DMS79 (cell line): ENCODE results near the gene TBX2.

Source experiments
- DNase-seq: peaks from one replicate; lab custom pipeline; 2025; lab: John Stamatoyannopoulos, UW

The TBX2 gene

DNA sequence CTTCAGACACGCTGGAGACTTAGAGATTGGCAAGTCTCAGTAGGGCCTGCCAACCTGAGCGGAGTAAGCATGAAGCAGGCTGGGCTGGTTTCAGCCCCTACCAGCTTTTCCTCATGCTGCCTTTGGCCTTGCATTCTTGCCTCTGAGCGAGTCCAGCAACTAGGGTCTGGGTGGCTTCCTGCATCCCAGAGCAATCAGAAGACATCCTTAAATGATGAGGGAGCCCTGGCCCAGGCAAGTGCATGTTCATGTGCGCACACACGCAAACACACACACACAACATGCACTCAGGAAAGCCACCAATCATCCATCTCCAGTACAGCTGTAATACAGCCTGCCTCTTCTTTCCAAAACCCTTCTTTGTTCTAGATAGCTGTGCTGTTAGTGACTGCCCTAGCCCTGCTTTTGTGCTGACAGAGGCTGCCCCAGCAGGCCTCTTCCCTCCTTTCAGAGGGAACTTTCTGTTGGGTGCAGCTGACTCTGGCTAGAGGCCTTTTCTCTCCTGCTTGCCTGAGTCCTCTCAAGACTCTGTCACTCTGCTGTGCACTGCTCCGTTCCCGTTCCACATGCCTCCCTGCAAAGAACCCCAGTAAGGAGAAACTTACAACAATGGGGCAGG lies 30.7 kb upstream of the TBX2 start:
- no peak for DNase-seq

DNA sequence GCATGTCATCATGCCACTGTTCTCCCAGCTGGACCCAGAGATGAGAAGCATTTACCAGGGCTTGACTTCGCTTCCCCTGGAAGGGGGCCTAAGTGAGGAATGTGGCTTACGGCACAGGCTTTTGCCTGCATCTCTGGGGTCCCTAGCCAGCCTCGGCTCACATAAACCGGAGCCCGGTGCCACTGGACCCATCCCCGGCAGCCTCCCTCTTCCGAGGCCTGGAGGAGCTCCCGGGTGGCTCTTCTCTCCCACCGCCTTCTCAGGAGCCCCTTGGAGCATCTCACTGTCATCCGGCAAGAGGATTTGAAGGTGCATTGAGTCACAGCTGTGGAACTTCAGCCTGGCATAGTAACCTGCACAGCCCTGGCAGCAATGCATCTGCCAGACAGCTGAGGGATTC lies 29.9 kb upstream of the TBX2 start:
- no peak for DNase-seq

DNA sequence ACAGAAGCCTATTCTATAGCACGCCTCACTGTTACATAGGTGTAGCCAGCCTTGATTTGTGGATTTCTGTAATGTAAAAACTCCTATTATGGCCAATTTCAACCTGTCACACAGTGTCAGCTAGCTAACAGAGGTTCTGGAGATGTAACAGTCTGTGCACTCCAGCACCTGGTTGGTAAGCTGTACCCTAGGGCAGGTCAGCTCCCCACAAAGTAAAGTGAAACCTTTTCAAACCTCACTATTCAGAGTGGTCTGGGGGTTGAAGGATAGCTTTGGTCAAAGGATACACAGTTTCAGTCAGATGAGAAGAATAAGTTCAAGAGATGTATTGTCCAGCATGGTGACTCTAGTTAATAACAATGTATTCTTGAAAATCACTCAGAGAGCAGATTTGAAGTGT lies 28.5 kb upstream of the TBX2 start:
- DNase-seq: no peak

DNA sequence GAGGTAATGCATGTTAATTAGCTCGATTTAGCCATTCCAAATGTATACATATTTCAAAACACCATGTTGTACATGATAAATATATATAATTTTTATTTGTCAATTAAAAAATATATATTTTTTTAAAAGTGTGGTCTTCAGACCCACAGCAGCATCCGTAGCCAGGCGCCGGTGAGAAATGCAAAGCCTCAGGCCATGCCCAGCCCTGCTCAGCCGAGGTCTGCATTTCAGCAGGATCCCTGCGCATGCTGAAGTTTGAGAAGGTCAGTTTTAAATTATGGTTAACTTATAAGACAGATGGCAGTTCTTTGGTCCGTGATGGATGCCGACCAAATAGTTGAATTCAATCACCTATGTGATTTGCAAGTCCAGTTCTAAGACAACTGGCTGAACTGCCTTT lies 28.0 kb upstream of the TBX2 start:
- no peak for DNase-seq

DNA sequence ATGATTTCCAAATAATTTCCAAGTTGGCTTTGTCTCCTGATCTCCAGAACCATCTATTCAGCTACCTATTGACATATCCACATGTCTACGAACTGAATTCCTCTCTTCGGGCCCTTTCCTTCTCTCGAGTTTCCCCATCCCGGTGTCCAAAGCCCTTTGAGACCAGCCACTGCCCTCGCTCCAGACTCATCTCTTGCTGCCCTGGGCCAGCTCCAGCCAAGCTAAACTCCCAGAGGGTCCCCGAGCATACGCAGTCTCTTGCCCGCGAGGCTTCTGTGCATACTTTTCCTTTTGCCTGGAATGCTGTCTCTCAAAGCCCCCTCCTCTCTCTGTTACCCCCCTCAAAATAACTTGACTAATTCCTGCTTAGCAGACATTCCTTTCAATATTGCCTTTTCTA lies 27.2 kb upstream of the TBX2 start:
- DNase-seq: no peak

DNA sequence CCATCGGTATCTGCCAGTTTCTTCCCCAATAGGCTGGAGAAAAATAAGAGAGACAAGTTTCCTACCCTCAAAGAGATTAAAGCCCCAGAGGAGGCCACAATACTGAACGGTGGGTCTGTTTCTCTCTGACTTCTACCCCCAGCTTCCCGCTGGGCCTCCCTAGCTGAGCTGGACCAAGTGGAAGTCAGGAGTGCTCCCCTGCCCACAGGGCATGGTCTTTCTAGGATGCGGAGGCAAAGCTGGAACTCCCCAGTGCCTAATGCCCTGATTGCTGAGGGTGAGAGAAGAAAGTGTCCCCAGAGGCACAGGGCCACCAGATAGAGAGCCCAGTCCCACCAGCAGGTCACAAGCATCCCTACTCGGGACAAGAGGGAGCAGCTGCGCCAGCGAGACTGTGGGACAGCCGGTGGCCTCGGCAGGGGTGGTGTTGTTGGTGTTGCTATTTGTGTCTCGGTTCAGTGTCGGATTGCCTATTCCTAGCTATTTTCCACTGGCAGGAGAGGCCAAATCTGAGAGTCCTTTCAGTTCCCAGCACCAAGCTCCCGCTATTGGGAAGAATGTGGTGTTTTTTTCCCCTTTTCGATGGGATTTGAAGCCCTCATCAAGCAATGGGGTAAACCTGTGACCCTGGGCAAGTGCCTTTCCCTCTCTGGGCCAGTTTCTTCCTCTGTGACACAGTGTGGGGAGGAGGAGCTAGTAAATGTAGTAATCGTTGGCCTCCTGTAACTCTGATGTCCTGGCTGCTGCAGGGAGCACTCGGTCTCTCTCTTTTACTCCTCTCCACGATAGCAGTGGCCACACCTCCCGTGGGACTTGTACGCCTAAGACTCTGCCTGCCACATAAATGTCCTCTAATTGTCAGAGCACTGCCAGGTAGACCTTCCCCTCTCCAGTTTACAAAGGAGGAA lies 22.5 kb upstream of the TBX2 start:
- DNase-seq: no peak

DNA sequence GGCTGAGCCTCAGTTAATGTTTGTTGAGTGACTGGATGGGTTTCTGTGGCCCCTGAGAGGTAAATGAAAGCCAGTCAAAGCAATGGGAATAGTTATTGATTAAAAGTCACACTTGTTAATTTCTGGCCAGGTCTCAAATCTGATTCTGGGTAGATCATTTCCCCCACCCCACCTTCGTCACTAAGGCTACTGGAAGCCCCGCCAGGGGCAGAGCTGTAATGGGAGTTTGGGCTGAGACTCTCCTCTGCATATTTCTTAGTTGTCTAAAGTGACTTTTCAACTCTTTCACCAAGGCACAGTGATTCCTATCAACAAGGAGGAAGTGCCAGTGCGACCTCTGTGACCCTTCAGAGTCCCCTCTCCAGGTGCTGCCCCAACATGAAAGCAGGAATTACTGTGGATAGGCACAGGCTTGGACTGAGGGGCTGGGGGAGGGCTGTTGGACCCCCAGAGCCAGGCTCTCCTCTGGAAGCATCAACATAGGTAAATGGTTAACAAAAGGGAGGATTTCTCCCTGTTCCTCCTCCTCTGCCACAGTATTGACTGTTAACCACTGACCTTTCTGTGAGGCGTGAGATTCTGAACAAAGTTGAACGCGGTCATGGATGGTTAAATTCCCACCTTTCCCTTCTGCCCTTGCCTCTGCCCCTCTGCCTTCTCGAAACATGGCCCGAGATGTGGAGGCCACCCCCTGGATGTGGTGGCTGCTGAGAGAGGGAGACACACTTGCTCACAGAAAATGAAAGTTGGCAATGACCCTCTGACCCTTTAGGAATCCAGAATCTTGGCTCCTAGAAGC lies 20.8 kb upstream of the TBX2 start:
- no peak for DNase-seq

DNA sequence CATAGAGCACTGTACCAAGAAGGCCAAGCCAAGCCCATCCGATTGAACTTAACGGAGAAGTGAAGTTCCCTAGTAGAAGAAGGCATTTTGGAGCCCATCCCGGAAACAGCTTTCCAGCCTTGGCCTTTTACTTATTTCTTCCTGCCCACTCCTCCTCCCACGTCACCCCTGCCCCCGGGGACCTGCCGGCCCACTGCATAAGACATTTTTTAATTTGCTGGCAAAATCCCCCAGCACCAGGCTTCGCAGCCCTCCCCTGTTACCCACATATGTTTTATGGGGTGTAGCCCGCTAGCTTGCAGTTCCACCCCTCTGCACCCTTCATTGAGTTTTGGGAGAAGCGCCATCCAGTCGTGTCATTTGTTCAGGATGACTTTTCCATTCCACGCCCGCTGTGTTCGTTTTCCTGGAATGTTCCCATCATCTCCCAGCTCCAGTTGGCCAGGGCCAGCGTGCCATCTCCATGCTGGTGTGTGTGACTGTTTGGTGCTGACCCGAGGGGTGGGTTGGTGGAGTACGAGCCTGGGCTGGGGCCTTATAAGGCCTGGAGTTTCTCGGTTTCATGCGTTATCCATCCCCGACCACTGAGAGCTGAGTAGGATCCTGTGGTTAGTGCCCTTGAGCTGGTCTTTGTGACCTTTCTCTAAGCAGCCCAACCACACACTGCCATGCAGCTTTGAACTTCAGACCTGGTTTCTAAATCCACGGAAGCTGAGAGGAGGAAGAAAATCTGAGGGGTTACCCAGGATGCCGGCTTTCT lies 20.0 kb upstream of the TBX2 start:
- DNase-seq: no peak

DNA sequence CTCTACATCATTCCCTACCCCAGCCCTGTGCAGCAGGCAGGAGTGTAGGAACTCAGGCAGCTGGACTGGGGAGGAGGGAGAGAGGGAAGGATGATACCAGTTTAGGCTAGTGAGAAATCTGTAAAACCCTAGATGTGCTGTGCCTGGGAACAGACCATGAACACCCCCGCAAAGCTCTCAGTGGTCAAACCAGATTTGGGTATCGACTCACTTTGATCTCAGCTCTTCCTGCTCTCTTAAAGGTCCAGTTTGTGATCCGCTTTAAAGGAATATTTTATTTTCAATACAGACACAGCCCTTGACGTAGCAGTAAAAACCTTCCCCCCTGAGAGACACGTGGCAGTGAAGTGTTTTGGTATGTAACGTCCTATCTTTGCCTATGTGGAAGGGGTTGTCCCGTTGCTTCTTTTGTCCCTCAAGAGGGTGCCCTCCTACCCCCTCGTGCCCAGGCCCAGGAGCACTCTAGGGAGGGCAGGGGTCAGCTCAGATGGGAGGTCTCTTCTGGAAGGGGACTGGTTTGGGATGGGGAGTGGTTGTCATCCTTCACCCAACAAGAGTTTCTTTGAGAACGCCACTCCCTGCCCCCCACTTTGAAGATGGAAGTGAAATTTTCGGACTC lies 19.3 kb upstream of the TBX2 start:
- no peak for DNase-seq

DNA sequence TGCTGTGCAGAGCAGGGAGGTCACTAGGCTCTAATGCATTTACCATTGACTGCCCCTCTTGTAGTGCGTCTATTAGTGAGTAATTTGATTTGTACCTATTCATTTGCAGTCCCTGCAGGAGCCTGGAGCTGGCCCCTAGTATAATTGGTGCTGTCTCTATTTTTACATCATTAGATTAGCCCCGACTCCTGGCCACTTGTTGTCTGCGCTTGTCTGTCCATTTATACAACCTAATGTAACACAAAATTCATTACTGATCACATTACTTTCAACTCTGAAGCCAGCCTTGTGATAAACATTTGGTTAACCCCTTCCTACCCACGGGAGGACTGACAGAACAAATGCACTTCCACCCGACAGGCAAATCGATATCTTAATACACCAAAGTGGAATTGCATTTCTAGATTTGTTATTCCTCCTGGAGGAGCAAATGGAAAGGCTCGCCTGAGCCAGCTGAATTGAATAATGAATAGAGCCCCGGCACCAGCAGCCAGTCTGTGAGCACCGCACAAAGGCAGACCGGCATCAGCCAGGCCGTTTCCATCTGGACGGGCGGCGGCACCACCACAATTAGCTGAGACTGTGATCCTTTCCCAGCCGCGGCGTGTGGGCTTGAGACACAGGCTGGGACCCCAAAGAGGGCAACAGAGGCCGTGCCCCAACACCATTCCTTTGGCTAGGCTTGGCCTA lies 18.7 kb upstream of the TBX2 start:
- DNase-seq: no peak

DNA sequence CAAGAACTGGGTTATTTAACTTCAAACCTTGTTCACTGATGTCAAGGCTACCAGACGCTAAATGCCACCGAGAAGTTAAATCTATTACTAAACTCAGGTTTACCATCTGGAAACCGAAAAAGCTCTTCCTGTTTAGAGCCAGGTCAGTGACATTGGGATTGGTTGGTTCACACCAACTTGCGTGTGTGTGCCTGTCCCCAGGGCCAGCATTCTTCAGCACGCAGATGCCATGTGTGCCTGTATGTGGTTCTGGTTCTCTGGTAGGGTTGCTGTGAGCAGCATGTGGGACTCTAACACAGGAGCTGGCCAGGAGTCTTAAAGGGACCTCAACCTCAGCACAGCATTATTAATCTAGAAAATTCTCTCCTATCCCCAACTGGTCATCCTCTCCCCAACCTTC lies 18.1 kb upstream of the TBX2 start:
- DNase-seq: no peak

DNA sequence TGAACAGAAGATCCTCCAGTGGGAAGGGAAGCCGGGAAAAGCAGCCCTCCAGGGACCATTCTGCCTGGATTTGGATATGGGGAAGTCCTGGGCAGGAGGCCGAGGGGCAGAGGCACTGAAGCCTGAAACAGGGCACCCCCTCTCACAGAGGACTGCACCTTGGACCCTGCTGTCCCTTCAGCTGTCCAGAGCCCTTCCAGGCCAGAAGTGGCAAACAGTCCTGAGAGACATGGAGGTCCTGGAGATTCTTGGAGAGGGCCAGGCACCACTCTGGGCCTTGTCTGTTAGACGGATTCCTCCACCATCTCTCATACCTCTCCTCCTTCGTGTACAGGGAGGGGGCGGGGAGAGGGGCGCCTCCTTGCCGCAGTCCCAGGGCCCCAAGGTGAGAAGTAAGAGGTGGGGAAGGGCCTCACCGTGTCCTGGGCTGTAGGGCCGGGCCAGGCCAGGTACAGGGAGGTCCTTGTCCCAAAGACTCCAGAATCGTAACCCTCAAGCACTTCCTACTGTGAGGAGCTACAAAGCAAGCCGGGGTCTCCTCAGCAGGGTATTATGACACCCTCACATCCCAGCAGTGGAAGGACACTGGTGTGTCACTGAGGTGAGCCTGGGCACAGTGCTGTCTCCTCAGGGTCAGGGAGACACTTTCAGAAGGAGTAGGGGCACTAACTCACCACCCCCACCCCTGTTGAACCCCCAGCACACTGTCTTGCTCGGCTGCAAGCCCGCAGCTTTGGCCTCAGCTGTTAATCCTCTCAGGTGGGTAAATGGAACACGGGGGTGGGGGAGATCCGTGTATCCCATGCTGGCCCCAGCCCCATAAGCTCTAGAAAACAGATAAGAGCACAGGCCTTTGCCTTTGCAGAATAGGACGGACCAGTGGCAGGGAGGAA lies 16.6 kb upstream of the TBX2 start:
- no peak for DNase-seq

DNA sequence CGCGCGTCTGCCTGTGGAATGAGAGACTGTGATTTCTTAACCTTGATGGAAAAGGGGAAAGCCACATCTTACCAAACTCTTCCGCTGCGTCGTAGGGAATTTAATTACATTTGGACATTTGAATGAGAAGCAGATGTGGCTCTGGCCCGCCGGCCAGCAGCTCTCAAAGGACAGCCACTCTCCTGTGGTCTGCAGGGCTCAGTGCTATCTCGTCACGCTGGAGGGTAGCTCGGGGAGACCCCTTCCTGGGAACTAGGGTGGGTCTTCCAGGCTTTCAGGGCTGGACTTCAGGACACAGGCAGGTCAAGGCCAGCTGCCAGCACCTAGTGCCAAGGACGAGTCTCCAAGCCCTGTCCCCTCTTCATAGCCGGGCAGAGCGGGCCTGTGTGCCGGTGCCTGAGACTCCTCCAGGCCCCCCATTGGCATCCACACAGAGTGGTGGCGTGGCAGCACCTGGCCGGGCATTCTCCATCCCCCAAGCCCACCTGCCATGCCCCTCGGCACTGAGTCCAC lies 15.9 kb upstream of the TBX2 start:
- DNase-seq: no peak

DNA sequence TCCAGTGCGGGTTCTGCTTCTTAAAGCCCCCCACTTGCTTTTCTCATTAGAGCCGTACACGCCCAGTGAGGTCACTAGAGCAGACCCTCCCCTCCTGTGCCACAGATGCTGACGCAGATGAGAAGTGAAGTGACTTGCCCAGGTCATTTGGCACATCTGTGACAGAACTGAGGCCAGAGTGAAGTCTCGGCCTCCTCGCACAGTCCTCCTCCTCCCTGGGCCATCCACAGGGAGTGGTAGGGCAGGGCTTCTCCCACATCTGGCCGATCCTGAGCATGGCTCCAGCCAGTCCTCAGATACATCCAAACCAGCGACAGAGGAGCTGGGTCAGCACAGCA lies 15.3 kb upstream of the TBX2 start:
- no peak for DNase-seq

DNA sequence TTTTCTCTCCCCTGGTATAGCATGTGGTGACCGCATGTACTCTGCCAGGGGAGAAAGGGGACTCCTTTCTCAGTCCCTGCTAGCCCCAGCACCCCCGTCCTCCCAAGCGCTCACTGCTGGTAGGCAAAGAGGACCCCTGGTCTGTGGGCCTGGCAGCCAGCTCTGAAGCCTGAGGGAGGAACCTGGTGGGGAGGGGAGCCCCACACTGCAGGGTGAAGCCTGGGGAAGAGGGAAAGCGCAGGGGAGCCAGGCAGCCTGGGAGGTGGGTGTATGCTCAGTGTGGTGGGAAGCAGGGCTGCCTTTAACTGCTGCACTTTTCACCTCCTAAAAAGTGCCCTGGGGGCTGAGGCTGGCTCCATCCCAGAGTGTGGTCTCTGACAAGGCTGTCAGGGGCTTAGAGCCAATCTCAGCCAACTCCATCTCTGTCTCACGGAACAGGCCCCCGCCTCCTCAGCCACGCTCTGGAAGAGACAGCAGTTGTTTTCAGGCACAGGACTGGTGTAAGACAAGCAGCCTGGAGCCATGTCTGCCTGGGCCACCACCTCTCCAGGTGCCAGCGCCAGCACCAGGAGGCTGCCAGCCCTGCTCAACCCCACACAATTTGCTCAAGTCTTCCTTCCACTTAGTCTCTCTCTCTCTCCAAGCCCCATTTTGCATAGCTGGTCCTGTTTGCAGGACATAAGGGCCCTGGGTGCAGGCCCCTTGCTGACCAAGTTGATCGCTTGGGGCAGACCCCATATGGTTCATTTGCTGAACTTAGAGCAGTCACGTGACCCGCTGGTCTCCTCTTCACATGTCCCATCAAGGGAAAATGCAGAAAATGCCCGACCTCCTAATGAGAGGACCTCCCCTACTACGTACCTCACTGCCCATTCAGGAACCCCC lies 14.7 kb upstream of the TBX2 start:
- no peak for DNase-seq

DNA sequence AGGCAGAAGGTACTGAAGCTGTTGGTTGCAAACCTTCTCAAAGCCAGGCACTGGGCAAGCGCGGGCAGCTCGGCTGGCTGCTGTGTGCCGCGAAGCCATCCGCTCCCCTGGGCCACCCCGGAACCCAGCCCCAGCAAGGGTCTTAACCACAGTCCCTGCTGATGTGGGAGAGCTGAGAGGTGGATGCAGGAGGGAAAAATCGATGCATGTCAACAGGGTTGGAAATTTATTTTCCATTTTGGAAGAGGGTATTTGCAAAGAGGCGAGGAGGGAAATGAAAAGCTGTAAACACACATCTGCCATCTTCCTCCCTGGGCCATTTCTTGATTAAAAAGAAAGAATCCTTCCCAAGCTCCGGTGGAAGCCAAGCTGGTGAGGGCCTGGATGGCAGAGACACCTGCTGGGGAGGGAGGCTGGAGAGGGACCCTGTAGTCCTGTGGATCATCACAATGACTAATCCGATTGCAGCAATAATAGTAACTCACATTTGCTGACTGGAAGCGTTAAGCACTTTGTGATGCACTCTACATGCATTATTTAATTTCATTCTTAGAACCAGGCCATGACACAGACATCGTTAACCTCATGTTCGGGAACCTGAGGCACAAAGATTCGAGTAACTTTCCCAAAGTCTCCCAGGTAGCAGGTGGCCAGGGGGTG lies 13.9 kb upstream of the TBX2 start:
- DNase-seq: no peak

DNA sequence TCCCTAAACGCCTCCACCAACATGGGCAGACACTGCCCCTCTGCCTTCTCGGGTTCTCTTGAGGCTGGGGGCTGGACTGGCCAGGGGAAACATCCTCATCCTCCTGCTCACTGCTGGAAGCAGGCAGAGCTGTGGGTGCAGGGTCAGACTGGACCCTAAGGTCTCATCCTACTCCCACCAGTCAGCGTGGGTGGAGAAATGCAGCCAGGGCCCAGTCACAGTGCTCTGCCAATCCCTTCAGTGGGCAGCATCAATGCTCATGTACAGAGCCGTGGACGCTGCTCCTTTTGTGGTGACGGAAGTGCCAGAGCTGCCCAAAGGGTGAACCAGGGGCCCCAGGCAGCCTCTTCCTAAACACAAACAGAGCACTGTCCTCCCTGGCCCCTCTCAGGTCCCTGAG lies 13.4 kb upstream of the TBX2 start:
- no peak for DNase-seq

DNA sequence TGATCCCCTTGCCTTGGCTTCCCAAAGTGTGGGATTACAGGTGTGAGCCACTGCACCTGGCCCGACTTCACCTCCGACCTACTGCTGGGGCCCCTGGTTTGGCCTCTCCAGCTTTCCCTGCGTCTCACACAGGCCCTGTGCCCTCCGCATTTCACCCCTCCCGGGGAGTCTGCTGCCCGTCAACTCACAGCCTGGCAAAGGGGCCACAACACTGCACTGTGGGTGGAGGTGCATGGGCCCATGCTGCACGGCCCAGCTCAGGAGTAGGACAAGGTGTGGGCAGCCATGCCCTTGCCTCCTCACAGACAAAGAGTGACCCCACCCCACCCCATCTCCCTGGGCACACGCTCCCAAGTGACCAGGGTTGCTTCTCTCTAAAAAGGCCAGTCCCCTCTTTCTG lies 12.6 kb upstream of the TBX2 start:
- no peak for DNase-seq
